Measurements from ENCODE around the gene PKP2.

PKP2 gene

GRCh38 chr12:32804301-32804700 is 92.3 kb downstream of the PKP2 start:
- DNase-seq: no peak

GRCh38 chr12:32801269-32801980 is 95.2 kb downstream of the PKP2 start:
- no peak for DNase-seq

- DNase-seq: no peak
Measured at GRCh38 chr12:32794281-32794680, 102.3 kb downstream of the PKP2 start.

- no peak for DNase-seq
Measured at GRCh38 chr12:32789916-32790315, 106.7 kb downstream of the PKP2 start.

- DNase-seq: no peak
Measured at GRCh38 chr12:32789446-32789845, 107.1 kb downstream of the PKP2 start.

GRCh38 chr12:32788405-32788804 is 108.2 kb downstream of the PKP2 start:
- no peak for DNase-seq

- no peak for DNase-seq
Measured at GRCh38 chr12:32785557-32785956, 111.0 kb downstream of the PKP2 start.

GRCh38 chr12:32783029-32783428 is 113.5 kb downstream of the PKP2 start:
- DNase-seq: no peak

GRCh38 chr12:32780071-32780470 is 116.5 kb downstream of the PKP2 start:
- DNase-seq: no peak

GRCh38 chr12:32777691-32778175 is 118.8 kb downstream of the PKP2 start:
- DNase-seq: no peak

GRCh38 chr12:32777159-32777558 is 119.4 kb downstream of the PKP2 start:
- no peak for DNase-seq

- no peak for DNase-seq
Measured at GRCh38 chr12:32776258-32776657, 120.3 kb downstream of the PKP2 start.

- DNase-seq: no peak
Measured at GRCh38 chr12:32773691-32774090, 122.9 kb downstream of the PKP2 start.

GRCh38 chr12:32770141-32770540 is 126.4 kb downstream of the PKP2 start:
- DNase-seq: no peak

- no peak for DNase-seq
Measured at GRCh38 chr12:32768518-32768917, 128.1 kb downstream of the PKP2 start.

- DNase-seq: no peak
Measured at GRCh38 chr12:32765906-32766305, 130.7 kb downstream of the PKP2 start.

GRCh38 chr12:32761716-32762115 is 134.9 kb downstream of the PKP2 start:
- no peak for DNase-seq

GRCh38 chr12:32757157-32757556 is 139.4 kb downstream of the PKP2 start:
- DNase-seq: no peak

- DNase-seq: no peak
Measured at GRCh38 chr12:32756476-32757066, 140.0 kb downstream of the PKP2 start.

- peak; percentile 96 to 98 for DNase-seq
Measured at GRCh38 chr12:32755654-32756475, 140.7 kb downstream of the PKP2 start, which contains the start of gene YARS2. YARS2 (minus strand) TSS chr12:32755897; CDS start chr12:32755874, 23 bp downstream.

- peak; percentile 64 to 83 for DNase-seq
Measured at GRCh38 chr12:32755051-32755653, 141.4 kb downstream of the PKP2 start.

- DNase-seq: no peak
Measured at GRCh38 chr12:32754111-32754510, 142.5 kb downstream of the PKP2 start.

GRCh38 chr12:32753605-32754004 is 143.0 kb downstream of the PKP2 start:
- no peak for DNase-seq
